Skin epidermis (tissue), 12 donors: ENCODE data around the gene NEK3.
"Not testable (repeated sequence)": the region's sequence is repeated elsewhere in the genome, so short reads cannot be mapped to it uniquely, and the experiment has no call there.

Experiments used
- H3K27ac ChIP-seq, 21 experiments: fragments of 200-600 bp; sonication (generic) in 11 of 21; one replicate each; pipeline ENCODE4 v1.5.0; 2020; ENCODE audit warnings: mild to moderate bottlenecking in 3 of 21, inconsistent platforms in 2 of 21, moderate library complexity in 2 of 21
- H3K4me3 ChIP-seq, 7 experiments: fragments of 200-600 bp; sonication (generic) in 2 of 7; one replicate each; pipeline ENCODE4 v1.5.0; 2020; ENCODE audit warnings: inconsistent platforms in 2 of 7, mild to moderate bottlenecking in 2 of 7, moderate library complexity in 1 of 7

The NEK3 gene

DNA sequence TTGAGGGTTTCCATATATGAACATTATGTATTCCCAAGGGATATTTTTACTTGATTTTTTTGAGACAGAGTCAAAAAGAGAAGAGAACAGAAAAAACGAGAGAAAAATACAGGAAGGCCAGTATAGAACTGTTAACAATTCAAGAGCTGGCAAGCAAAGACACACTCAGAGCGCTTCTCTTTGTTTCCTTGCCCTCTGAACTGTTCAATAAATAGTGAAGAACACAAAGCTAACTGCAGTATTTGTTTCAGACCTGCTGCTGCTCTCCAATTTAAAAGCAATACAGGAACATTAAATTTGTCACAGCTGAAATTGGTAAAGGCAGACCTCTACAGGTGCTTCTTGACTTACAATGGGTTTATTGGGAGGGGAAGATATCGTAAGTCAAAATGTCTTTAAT is 14.0 kb upstream of the NEK3 start:
- Histone ChIP-seq H3K27ac (peak overlapping the region in 2 of 21 experiments; percentile 2 to 4), H3K4me3 (no peak overlapping the region)

DNA sequence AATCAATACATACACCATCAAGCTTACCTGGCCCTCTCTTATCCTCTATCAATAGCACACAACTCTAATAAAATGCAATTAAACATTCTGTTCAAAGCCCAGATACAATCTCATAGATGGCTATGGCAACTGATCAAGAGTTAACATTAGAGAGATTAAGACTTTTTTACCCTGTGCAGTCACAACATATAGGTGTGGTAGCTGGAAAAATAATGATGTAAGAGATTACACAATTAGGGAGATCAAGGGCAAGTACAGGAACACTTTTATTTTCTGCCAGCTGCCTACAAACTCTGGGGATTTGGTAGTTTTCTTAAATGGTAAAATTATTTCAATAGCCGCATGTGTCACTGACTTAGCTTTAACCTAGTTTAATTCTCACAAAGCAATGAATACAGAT is 12.3 kb upstream of the NEK3 start:
- not testable (repeated sequence) for H3K27ac ChIP-seq, H3K4me3 ChIP-seq

DNA sequence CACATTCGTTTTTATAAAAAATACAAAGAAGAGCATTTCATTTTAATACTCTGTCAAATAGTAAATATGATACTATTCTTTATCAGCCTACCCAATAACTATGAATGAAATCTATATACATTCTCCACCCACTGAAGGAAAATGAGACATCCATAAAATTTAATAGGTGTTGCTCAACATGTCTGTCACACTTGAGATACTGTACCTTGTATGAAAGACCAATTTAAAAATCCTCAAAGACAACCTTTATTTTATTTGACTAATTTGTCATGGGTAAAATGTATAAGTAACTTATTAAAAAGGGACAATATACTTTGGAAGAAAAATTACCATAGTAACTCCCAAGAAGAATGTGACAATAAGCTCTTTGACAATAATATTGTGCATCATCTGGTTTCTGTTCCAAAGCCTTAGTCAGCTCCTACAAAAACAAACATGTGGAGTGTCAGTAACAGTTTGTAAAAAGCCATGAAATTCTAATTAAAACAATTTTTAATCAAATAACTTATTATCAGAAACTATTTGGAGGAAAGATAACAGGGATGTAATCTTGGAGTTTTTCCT is 11.5 kb upstream of the NEK3 start:
- H3K27ac ChIP-seq: peak overlapping the region in 1 of 21 experiments; percentile 47
- not testable (repeated sequence) for H3K4me3 ChIP-seq

DNA sequence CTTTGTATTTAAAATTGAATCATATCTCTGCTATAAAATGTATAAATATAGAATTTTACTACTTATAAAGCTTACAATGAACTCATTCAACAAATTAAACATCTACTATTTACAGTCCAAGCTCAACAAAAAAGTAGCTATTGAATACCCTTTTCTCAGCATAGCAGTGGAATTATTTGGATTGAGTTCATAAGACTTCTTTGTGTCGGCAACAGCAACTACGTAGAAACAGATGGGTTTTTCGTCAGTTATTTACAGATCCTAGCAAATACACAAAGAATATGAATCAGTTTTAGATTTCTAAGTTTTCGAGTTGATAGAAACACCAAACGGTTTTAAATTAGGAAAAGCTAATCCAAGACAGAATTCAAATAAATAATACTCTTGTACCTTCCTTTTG is 10.4 kb upstream of the NEK3 start:
- no peak overlapping the region for H3K4me3 ChIP-seq
- H3K27ac ChIP-seq: no peak overlapping the region

DNA sequence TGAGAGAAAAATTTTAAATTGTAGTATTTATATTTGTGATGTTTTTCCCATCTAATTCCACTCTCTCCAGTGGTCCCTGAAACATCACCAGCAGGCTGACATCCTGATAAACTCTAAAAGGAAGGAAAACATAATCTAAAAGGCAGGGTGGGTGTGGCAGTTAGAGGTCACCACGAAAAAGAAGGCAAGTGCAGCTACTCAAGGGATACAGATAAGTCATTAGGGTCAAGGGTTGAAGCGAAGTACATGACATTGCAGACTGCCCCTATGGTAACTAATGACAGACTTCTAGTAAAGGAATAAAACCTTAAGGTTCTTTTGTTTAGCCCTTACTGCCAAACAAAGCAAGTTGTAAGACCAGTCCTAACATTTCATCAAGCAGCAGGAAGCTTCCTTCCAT is 6.0 kb upstream of the NEK3 start:
- H3K4me3 ChIP-seq: no peak overlapping the region
- H3K27ac ChIP-seq: peak overlapping the region in 1 of 21 experiments; percentile 54

DNA sequence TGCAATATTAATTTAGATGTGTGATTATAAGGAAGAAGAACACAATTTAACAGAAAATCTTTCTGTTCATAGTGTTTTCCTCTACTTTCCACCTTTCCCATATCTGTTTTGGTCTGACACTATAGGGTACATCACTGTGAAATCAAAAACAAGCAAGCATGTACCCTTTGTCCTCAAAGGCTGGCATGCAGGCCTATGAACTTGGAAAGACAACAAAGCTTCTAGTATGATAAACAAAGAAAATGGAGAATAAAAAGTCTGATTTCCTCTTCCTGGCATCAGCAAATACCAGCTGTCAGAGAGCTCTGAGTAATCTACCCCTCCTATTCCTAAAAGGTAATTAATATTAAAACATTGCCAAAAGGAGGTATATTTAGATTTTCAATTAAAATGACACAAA is 5.6 kb upstream of the NEK3 start:
- H3K4me3 ChIP-seq: no peak overlapping the region
- peak overlapping the region in 1 of 21 experiments; percentile 54 for H3K27ac ChIP-seq

DNA sequence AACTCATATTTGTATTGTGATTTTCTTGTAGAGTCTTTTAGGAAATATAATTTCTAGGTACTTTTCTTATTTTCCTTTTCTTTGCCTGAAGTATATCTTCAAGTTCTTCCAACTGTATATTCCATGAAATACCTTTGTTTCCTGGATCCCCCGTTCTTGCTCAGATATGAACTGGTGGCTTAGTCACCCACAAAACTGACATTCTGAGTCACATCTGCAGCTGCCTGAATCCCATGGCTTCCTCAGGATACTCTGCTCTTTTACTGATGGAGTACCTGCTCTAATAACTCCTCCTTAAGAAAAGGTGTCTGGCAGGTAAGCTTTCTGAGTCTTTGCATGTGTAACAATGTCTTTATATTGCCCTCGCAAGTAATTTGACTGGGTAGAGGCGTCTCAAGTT is 4.5 kb upstream of the NEK3 start:
- not testable (repeated sequence) for H3K4me3 ChIP-seq, H3K27ac ChIP-seq

DNA sequence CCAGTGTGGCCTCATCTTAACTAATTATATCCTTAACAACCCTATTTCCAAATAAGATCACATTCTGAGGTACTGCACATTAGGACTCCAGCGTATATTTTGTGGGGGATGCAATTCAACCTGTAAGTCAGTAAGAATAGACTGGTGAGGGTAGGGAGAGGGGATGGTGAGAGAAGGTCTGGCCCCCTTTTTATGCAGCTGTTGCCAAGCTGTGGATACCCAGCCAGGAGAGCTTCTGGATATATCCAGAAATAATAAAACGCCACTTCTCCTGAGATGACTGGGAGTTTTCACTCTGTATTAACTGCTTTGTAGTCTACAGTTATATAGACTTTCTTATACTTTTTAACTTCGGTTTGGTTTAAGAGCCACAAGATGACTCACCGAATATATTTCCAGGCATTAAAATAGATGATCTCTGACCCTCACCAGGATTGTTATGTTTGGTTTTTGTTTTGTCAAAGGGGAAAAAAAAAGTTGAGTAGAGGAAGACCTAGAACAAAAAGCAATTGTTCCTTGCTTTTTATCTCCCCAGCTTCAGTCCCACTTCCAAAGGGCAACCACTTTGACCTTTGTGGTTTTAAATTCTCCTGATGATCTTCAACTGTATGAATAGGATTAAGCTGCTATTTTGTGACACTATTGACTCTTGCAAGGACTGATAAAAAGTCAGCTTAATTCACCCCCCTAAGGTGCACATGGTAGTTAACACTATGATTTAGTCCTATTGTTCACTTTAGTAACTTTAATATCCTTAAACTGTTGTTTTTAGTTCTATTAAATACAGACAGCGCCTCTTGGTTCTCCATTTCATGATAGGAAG is 3.1 kb upstream of the NEK3 start:
- Histone ChIP-seq H3K4me3 (no peak overlapping the region), H3K27ac (peak overlapping the region in 4 of 21 experiments; percentile 2 to 60 (median 12))

DNA sequence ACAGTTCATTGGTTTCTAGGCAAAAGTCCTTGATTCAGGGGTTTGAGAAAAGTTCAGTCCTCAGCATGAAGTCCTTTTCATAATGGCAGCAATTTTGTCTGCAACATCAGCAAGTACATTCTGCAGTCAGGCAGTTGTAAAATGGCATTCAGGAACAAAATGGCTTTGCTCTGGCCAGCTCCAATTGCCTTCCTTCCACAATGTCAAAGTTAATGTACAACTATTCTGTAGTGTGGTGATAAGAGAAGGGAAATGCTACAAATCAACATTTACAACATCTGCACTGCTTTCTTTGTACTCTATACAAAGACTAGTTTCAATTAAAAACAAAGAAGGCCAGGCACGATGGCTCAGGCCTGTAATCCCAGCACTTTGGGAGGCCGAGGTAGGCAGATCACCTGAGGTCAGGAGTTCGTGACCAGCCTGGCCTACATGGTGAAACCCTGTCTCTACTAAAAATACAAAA is 1.8 kb upstream of the NEK3 start:
- H3K4me3 ChIP-seq: no peak overlapping the region
- H3K27ac ChIP-seq: no peak overlapping the region

DNA sequence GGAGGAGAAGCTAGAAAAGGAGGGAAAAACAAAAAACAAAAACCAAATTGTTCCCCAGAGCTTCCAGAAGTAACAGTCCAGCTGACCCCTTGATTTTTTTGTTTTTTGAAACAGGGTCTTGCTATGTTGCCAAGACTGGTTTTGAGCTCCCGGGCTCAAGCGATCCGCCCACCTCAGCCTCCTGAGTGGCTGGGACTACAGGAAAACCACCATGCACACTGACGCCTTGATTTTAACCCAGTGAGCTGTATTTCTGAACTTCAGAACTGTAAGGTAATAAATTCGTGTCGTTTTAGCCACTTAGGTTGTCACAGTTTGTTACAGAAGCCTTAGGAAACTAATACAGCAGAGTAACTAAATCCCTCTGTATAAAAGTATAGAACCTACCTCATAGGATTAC is 1.1 kb upstream of the NEK3 start:
- Histone ChIP-seq H3K4me3 (no peak overlapping the region), H3K27ac (no peak overlapping the region)

DNA sequence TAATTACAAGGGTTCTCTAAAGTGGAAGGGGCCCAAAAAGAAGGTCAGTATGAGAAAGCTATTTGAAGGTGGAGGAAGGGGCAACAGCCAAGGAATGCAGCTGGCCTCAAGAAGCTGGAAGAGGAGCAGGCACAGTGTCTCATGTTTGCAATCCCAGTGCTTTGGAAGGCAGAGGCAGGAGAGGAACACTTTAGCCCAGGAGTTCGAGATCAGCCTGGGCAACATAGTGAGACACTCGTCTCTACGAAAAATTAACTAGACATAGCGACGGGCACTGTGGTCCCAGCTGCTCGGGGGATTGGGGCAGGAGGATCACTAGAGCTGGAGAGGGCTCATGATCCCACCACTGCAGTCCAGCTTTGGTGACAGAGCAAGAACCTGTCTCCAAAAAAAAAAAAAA is 656 bp upstream of the NEK3 start:
- H3K4me3 ChIP-seq: peak overlapping the region in 3 of 7 experiments; percentile 85 to 92 (median 88)

DNA sequence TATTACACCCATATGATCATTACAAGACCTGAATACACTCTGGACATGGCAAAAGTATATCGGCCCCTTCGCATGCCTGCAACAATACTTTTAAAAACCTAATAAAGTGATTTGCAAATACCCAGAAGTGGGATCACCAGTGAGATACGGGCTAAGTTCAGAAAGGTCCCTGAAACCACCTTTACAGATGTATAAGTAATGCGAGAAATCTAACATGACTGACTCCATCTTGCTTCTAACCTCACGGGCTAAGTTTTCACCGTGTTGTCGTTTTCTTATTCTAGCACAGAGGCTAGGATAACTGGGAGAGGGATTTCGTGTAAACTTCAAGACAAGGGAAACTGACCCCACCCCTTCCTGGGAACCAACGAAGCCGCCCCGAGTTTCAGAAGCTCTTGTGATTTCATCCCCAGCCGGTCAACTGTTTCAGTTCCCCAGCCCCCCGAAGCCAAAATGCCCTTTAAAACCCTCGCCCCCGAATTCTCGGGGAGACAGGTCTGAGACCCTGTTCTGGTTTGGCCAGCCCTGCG is 703 bp downstream of the NEK3 start:
- peak overlapping the region; percentile 74 to 96 (median 88) for H3K27ac ChIP-seq
- H3K4me3 ChIP-seq: peak overlapping the region; percentile 71 to 93 (median 87)

More for the DNA sequence above, 656 bp upstream of the NEK3 start:
- peak overlapping the region in 4 of 21 experiments; percentile 84 to 96 (median 92) for H3K27ac ChIP-seq

DNA sequence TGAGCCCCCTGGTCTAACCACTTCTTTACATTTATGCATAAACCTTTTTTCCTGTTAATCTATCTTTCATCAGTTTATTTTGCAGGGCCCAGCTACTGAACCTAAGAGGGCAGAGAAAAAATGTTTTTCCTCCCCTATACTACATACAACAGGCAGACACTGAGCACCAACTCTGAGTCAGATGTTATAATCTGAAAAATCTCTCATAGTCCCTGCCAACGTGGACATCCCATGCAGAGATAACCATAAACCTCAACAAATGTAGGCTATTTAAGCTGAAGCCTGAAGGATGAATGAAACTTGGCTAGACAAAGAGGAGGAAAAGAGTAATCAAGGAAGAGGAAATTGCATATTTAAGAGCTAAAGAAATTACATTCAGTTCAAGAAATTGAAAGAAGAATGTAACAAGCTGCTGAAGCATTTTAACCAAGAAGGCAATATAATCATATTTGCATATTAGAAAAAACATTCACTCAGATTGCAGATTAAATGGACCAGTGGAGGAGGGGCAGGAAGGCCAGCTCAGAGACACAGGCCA is 2.6 kb downstream of the NEK3 start:
- Histone ChIP-seq H3K4me3 (no peak overlapping the region), H3K27ac (no peak overlapping the region)

DNA sequence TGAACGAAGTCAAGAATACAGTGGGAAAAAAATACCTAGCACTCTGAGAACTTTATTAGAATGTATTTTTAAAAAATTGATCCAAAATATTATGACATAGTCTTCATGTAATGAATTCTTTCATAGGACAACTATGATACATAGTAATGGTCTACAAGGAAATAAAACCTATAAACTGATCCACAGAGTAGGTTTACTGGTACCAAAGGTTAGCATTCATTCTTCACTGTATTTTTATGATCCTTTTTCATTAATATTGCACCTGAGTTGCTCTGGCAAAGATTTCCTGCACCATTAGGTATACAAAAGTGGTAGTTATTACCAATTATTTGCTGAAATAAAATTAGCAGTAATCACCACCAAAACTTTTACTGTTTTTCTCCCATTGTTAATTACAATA is 4.2 kb downstream of the NEK3 start:
- no peak overlapping the region for H3K4me3 ChIP-seq
- no peak overlapping the region for H3K27ac ChIP-seq

DNA sequence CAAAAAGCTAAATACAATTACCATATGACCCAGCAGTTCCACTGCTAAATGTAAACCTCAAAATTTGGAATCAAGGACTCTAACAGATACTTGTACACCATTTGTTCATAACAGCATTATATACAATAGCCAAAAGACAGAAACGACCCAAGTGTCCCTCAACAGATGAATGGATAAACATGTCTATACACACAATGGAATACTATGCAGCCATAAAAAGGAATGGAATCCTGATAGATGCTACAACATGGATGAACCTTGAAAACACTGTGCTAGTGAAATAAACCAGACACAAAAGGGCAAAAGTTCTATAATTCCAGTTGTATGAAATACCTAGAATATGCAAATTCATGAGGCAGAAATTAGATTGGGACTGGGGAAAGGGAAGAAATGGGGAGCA is 12.2 kb downstream of the NEK3 start:
- H3K4me3 ChIP-seq: no peak overlapping the region
- H3K27ac ChIP-seq: no peak overlapping the region

DNA sequence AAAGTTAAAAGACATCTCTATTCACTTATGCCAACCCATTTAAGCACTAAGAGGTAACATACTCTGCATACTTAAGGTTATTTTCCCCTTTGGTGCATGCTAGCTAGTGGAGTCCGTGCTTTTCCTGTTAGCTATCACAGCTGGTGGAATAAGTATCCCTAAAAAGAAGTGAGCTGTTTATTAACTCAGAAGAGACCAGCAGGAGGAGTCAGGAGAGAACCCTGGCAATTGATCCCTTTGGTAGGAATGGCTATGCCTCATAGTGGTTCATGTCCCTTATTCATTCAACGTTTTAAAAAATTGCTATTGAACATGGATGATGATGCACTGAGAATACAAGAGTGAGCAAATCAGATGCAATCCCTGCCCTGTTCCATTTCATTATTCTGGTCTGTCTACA is 18.1 kb downstream of the NEK3 start:
- Histone ChIP-seq H3K27ac (no peak overlapping the region), H3K4me3 (no peak overlapping the region)

DNA sequence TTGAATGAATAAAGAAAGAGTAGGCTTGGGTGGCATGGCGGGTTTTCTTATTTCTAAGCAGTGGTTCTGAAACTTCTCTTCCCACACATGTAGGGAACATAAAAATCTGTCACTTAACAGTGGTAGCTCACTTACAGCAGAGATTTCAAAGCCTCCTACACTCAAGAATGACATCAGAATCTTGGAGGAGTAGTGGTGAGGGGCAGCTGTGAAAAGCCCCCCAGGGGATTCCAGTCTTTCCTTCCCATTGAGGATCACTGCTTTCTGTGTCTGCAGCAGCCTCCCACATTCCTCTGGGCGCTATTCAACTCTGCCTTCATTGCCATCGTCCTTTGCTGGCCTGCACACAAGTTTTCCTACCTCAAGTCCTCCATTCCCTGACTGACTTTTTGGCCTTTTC is 21.9 kb downstream of the NEK3 start:
- Histone ChIP-seq H3K4me3 (no peak overlapping the region), H3K27ac (no peak overlapping the region)

DNA sequence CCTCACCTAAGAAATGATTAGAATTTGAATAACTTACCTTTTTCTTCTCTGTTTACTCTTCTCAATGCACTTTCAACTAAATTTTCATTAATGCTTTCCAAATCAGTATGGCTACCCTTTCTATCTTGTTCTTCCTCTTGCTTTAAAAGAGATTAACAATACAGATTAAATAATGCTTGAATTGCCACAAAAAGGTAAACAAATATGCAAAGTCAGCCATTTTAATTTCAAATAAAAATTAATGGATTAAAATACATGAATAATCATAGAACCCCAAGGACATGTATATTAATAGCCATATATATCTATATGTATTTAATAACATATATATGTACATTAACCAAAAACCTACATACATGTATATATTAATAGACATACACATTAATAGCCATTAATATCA is 22.6 kb downstream of the NEK3 start:
- H3K27ac ChIP-seq: no peak overlapping the region

DNA sequence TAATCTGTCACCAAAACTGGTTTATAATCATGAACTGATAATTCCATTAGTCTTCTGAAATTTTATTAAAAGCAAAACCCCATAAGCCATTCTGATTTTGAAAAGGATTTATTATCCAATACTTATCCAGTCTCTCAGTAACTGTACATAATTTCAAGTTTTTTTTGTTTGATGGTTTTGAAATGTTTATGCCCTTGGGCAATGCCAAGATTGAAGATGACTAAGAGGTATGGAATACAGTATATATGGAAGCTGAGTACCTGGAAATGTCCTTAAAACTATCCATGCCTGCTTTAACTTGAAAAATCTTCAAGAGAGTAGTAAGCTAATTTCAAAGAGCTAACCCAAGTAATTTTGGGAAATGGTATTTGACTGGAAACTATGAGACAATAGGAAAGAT is 28.8 kb downstream of the NEK3 start:
- Histone ChIP-seq H3K27ac (no peak overlapping the region), H3K4me3 (no peak overlapping the region)

More for the DNA sequence above, 22.6 kb downstream of the NEK3 start:
- H3K4me3 ChIP-seq: no peak overlapping the region

DNA sequence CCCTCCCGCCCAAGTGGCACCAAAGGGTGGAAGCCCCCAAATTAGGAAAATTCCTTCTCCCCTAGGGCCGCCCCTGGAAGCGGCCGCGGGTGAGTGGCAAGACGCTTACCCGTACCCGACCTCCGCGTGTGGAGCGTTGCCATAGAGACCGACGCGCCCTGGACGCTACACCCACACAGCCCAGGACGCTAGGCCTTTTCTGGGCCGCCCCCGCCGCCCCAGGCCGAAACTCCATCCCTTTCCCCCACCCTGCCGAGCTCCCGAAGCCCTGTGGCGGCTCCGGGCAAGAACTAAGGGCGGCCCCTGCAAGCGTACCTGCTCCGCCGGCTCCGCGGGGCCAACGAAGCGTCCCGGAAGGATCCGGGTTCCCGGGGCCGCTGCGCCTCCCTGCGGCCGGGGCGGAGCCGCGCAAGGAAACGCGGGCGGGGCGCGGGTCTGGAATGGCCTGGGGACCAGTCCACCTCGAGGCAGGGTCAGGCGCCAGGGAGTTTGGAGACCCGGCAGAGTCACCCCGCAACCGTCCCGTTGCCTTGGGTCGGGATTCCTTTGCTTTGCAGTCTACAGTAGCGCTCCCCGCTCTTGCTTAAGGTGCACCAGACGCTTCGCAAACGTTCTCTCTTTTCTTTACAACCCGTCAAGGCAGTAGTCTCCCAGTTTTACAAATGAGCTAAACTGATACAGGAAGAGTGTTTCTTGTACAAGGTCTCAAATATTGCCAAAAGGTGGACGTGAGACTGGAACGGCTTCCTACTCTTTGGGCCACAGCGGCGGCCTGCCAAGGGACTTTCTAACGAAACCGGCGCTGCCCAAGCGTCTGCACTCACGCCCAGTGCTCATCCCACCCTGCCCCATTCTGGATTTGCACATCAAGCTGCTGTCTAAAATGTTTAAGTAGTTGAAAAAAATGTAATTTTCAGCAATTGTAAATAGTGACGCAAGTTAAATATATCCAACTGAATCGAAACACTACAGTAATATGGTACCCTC is 30.4 kb downstream of the NEK3 start, which contains the start of gene NEK5:
TSS of gene NEK5 (minus strand) at position 360 of the 987 bp plus-strand sequence. CDS start 1,591 bp downstream, outside the sequence.
- H3K27ac ChIP-seq: peak within 1 kb of the TSS in 4 of 21 experiments; percentile 16 to 36 (median 30)
- peak within 1 kb of the TSS; percentile 46 to 64 (median 56) for H3K4me3 ChIP-seq
